Measurements from ENCODE around the gene ZBTB8A.

Gene ZBTB8A

DNA sequence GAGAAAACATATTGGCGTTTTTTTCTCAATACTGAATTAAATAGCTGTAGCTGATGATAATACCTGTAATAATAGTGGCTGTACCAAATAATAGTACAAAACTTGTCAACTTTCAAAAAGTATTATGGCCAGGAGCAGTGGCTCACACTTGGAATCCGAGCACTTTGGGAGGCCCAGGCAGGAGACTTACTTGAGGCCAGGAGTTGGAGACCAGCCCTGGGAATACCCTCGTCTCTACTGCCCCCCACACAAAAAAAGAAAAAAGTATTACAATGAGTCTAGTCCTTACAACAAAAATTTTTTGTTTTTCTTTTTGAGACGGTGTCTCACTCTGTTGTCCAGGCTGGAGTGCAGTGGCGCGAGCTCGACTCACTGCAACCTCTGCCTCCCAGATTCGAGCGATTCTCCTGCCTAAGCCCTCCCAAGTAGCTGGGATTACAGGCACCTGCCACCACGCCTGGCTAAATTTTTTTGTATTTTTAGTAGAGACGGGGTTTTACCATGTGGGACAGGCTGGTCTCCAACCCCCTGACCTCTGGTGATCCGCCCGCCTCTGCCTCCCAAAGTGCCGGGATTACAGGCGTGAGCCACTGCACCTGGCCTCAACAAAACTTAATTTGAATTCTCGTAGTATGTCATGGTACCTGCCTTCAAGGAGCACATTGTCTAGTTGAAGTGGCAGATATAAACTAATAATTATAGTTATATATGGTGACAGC, 113.2 kb downstream of the ZBTB8A start:
- no peak for DNase-seq (ENCODE audit: low read depth, low spot score)

All from iPS DF 19.7 (cell line).